BJ (cell line): ENCODE data around the gene USH1G. TPM values are rescaled to one million over a fixed set of nuclear protein-coding genes. Genes with fewer than 3 reads are reported as not detected.
"Not testable (repeated sequence)": the region's sequence is repeated elsewhere in the genome, so short reads cannot be mapped to it uniquely, and the experiment has no call there.

ENCODE experiments used
- CTCF ChIA-PET: fragments of 350-600 bp; formaldehyde crosslinking; extraction: SDS; loops from one replicate; lab custom pipeline; 2021; ENCODE audit warnings: antibody characterized with exemption, inconsistent platforms; lab: Yijun Ruan, JAX
- POLR2A ChIA-PET: fragments of 300-600 bp; sonication (Branson Sonifier 250); formaldehyde crosslinking; extraction: SDS; loops from one replicate; lab custom pipeline; 2021; ENCODE audit warnings: antibody characterized with exemption; lab: Charles Lee
- DNase-seq: peaks from one replicate; pipeline ENCODE4 v3.0.0-alpha.2; 2011; ENCODE audit warnings: low read depth
- H3K27me3 ChIP-seq: 2 replicates; pipeline ENCODE4 v1.6.0; 2011; ENCODE audit warnings: low read length; ENCODE audit not compliant: control insufficient read depth, insufficient read depth
- H3K36me3 ChIP-seq: 2 replicates; pipeline ENCODE4 v1.5.1; 2011; ENCODE audit warnings: low read length; ENCODE audit not compliant: control insufficient read depth, insufficient read depth
- H3K4me3 ChIP-seq: 2 replicates; pipeline ENCODE4 v1.5.1; 2011; ENCODE audit warnings: low read depth, mild to moderate bottlenecking, control low read depth, low read length
- CTCF ChIP-seq: IDR thresholded peaks from 2 replicates; pipeline ENCODE4 v1.5.1; 2011; ENCODE audit warnings: low read depth, mild to moderate bottlenecking, control low read depth, inconsistent platforms, low read length, moderate library complexity; ENCODE audit not compliant: insufficient read depth
- polyA plus RNA-seq: library from polyadenylated mRNA; depleted of rRNA; stranded (reverse); fragments of >200 nt; gene quantifications from 2 replicates; pipeline ENCODE4 v1.2.3, GENCODE V29; 2011

Gene USH1G
- polyA plus RNA-seq, 1 experiment = not detected

- DNase-seq = no peak
- POLR2A ChIA-PET = no interaction called here
- H3K36me3 ChIP-seq = no peaks in the 10 kb centered on the region
- TF ChIP-seq CTCF = no peak
- H3K27me3 ChIP-seq = peaks cover 11% of the 10 kb centered on the region
- H3K4me3 ChIP-seq = no peak overlapping the region
- CTCF ChIA-PET = interaction anchor here (0.8 to 1.4 kb wide), 2 partner anchors 15 to 17 kb away, joined by 3 to 5 read pairs; partner anchors contain the start of gene OTOP2
Observed at GRCh38 chr17:74907012-74907411, 16.0 kb downstream of the USH1G start.

DNA sequence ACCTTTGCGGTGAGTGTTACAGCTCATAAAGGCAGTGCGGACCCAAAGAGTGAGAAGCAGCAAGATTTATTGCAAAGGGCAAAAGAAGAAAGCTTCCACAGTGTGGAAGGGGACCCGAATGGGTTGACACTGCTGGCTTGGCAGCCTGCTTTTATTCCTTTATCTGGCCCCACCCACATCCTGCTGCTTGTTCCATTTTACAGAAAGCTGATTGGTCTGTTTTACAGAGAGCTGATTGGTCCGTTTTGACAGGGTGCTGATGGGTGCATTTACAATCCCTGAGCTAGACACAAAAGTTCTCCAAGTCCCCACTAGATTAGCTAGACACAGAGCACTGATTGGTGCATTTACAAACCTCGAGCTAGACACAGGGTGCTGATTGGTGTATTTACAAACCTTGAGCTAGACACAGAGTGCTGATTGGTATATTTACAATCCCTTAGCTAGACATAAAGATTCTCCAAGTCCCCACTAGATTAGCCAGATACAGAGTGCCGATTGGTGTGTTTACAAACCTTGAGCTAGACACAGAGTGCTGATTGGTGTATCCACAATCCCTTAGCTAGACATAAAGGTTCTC, 16.8 kb downstream of the USH1G start:
- H3K4me3 ChIP-seq, H3K36me3 ChIP-seq, POLR2A ChIA-PET, DNase-seq: not testable (repeated sequence)
- peaks cover 12% of the 10 kb centered on the region for H3K27me3 ChIP-seq
- CTCF ChIA-PET = interaction anchor here (0.8 to 1.4 kb wide), 2 partner anchors 15 to 18 kb away, joined by 3 to 5 read pairs; partner anchors contain the start of gene OTOP2

DNA sequence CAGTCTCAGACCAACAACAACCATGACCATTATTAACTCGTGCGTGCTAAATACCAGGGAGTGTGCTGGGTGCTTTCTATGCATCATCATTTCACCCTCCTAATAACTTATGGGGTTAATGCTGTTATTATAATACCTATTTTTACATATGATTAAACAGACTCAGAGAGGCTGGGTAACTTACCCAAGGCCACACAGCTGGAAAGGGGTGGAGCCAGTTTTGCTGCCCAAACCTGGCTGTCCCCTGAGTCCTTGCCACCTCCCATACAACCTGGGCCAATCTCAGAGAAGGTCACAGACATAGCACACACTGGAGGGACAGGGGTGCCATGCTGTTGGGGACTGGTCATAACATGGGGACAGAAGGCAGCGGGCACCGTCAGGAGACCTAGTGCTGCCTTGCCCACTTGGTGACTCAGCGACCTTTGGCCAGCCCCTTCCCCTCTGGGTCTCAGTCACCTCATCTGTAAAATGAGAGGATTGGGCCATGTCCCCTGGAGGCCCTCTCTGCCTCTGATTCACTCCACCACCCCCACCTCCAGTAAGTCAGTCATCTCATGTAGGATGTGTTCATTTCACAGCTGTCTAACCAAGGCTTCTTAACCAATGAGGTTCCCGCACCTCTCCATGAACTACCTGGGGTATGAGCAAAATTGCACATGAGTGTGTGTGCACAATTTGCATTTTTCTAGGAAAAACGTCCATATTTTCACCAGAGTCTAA, 18.2 kb downstream of the USH1G start:
- no peak for DNase-seq
- H3K4me3 ChIP-seq = no peak overlapping the region
- POLR2A ChIA-PET = no interaction called here
- H3K36me3 ChIP-seq = no peaks in the 10 kb centered on the region
- peaks cover 13% of the 10 kb centered on the region for H3K27me3 ChIP-seq
- TF ChIP-seq CTCF = no peak
- CTCF ChIA-PET = interaction anchor here (1.3 kb wide), 1 partner anchor 53 kb away, joined by 3 read pairs; no protein-coding TSS in a partner anchor

DNA sequence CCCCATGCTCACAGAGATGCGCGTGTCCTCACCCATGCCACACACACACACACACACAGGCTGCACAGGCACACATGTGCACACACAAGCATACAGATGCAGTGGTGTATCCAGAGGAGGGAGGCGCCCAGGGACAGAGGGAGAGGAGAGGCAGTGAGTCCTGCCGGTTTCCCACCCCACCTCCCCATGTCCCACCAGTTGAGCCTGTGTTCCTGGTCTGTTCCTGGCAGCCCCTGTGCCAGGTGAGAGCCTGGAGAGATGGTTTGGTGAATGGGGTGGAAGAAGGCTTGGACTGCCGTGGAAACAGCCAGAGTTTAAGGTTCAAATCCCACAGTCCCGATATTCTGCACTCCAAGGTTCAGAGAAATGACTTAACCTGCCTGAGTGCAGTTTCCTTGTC, 19.4 kb downstream of the USH1G start:
- ChIA-PET POLR2A (no interaction called here), CTCF (interaction anchor here (0.5 kb wide), 1 partner anchor 13 kb away, joined by 3 read pairs; no protein-coding TSS in a partner anchor)
- no peak for DNase-seq
- no peak overlapping the region for H3K4me3 ChIP-seq
- no peaks in the 10 kb centered on the region for H3K36me3 ChIP-seq
- no peak for TF ChIP-seq CTCF
- H3K27me3 ChIP-seq = peaks cover 17% of the 10 kb centered on the region

DNA sequence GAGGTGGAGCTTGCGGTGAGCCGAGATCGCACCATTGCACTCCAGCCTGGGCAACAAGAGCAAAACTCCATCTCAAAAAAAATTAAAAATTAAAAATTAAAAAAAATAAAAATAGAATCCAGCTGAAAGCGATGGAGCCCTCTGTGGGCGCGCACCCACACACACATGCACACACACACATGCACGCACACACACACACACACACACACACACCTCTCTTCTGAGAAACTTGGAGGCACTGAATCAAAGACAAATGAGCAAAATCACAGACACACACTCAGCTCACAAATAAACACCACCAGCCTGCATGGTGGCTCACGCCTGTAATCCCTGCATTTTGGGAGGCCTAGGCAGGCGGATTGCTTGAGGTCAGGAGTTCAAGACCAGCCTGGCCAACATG, 20.0 kb downstream of the USH1G start:
- no peak overlapping the region for H3K4me3 ChIP-seq
- H3K27me3 ChIP-seq = peaks cover 20% of the 10 kb centered on the region
- POLR2A ChIA-PET = no interaction called here
- DNase-seq = no peak
- no peak for TF ChIP-seq CTCF
- CTCF ChIA-PET = interaction anchor here (1.0 kb wide), 1 partner anchor 38 kb away, joined by 3 read pairs; no protein-coding TSS in a partner anchor
- H3K36me3 ChIP-seq = no peaks in the 10 kb centered on the region
